Activated CD4-positive, alpha-beta T cell treated with anti-CD3 and anti-CD28 coated beads, Interleukin-2, amount 50 U/mL, for 24 hours (primary cell): ENCODE results near the gene NEK6.

Experiments
- DNase-seq, 2 donors: peaks; one replicate each; pipeline ENCODE4 v3.0.0-alpha.2; 2020; ENCODE audit warnings: low read depth in 1 of 2, low spot score in 1 of 2

The NEK6 gene

GRCh38 chr9:124295159-124295794 is 37.5 kb downstream of the NEK6 start:
- no peak for DNase-seq

GRCh38 chr9:124296094-124296493 is 38.3 kb downstream of the NEK6 start:
- no peak for DNase-seq

GRCh38 chr9:124296796-124297550 is 39.2 kb downstream of the NEK6 start:
- DNase-seq, result no peak

GRCh38 chr9:124297551-124297901 is 39.8 kb downstream of the NEK6 start:
- no peak for DNase-seq

- DNase-seq, result no peak
Measured at GRCh38 chr9:124297915-124298645, 40.3 kb downstream of the NEK6 start.

GRCh38 chr9:124298646-124299235 is 41.0 kb downstream of the NEK6 start:
- no peak for DNase-seq

- no peak for DNase-seq
Measured at GRCh38 chr9:124299515-124300090, 41.9 kb downstream of the NEK6 start.

- DNase-seq, result no peak
Measured at GRCh38 chr9:124300312-124300711, 42.6 kb downstream of the NEK6 start.

GRCh38 chr9:124302921-124303320 is 45.2 kb downstream of the NEK6 start:
- no peak for DNase-seq

- DNase-seq, result no peak
Measured at GRCh38 chr9:124303762-124304161, 46.0 kb downstream of the NEK6 start.

- DNase-seq, result no peak
Measured at GRCh38 chr9:124304285-124304684, 46.5 kb downstream of the NEK6 start.

- no peak for DNase-seq
Measured at GRCh38 chr9:124306098-124306735, 48.5 kb downstream of the NEK6 start.

- no peak for DNase-seq
Measured at GRCh38 chr9:124307379-124308030, 49.8 kb downstream of the NEK6 start.

- no peak for DNase-seq
Measured at GRCh38 chr9:124308606-124309491, 51.1 kb downstream of the NEK6 start.

GRCh38 chr9:124309667-124310084 is 51.9 kb downstream of the NEK6 start:
- DNase-seq, result no peak

- no peak for DNase-seq
Measured at GRCh38 chr9:124311283-124311682, 53.5 kb downstream of the NEK6 start.

GRCh38 chr9:124312290-124313265 is 54.8 kb downstream of the NEK6 start:
- DNase-seq, result no peak

- DNase-seq, result no peak
Measured at GRCh38 chr9:124313940-124314339, 56.2 kb downstream of the NEK6 start.
